CD1c-positive myeloid dendritic cell (primary cell): ENCODE measurements around the gene RAB27A.
"Not testable (repeated sequence)": the region's sequence is repeated elsewhere in the genome, so short reads cannot be mapped to it uniquely, and the experiment has no call there.

Source experiments
- DNase-seq: peaks from one replicate; pipeline ENCODE4 v3.0.0-alpha.2; 2016; ENCODE audit errors: extremely low spot score

The RAB27A gene

DNA sequence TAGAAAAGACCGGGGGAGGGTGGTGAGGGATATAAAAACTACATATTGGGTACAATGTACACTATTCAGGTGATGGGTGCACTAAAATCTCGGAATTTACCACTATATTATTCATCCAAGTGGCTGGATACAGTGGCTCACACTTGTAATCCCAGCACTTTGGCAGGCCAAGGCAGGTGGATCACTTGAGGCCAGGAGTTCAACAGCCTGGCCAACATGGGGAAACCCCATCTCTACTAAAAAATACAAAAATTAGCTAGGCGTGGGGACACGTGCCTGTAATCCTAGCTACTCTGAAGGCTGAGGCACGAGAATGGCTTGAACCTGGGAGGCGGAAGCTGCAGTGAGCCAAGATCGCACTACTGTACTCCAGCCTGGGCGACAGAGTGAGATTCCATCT is 37.4 kb downstream of the RAB27A start:
- not testable (repeated sequence) for DNase-seq

DNA sequence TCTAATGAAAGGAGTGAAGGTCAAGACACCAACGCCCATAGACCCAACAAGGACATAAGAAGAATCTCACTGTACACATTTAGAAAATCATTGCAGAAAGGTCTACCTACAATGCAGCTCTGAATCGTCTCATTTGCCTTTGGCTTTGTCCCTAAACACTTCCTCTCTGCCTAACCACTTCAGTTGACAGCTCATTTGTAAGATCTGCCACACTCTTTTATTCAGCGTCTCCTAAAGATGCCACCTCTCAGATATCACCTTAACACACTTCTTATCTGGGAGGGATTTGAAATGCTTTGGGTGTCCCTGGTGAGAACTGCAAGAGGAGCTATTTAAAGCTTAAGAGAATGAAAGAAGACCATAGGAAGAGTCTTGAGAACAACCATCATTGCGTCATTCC is 38.7 kb downstream of the RAB27A start:
- DNase-seq, result peak; percentile 10

DNA sequence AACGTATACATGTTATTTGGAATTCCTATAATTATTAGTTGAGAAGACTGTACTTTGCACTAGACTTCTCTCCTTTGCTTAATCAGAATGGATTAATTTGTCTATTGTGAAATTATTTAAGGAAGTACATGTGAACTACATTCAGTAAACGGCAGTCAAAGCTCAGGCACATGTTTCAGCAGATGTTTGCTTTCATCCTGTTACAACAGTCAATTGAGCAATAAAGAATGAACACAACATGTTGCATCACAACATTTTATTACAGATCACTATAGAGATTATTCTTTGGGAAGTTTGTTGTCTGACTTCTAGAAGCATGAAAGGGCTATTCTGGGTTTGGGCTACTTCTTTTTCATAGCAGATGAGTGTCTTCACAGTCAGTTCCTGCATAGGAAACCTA is 39.2 kb downstream of the RAB27A start:
- DNase-seq, result peak; percentile 81

DNA sequence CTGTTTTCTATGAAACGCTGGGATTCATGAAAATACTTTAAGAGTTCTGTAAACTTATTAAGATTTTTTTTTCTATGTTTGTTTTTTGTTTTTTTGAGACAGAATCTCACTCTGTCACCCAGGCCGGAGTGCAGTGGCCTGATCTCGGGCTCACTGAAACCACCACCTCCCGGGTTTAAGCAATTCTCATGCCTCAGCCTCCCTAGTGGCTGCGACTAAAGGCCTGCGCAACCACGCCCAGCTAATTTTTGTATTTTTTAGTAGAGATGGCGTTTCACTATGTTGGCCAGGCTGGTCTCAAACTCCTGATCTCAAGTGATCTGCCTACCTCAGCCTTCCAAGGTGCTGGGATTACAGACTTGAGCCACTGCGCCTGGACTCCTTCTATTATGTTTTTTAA is 39.7 kb downstream of the RAB27A start:
- not testable (repeated sequence) for DNase-seq

DNA sequence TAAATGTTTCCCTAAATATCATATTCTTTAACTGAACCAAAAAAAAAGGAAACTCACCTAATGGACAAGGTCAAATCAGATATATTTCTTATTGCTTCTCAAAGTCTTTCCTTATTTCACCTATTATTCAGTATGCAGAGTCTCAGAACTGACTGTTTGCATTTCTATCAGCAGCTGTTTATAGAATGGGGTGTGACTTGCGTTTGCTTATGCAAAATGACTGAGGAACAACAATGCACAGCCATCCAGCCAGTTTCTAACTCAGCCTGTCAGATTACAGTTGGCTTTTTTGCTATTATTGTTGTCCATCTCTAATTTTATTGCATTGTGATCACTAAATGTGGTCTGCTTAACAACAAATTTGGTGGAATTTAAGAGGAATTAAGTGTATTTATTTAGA is 40.7 kb downstream of the RAB27A start:
- no peak for DNase-seq

DNA sequence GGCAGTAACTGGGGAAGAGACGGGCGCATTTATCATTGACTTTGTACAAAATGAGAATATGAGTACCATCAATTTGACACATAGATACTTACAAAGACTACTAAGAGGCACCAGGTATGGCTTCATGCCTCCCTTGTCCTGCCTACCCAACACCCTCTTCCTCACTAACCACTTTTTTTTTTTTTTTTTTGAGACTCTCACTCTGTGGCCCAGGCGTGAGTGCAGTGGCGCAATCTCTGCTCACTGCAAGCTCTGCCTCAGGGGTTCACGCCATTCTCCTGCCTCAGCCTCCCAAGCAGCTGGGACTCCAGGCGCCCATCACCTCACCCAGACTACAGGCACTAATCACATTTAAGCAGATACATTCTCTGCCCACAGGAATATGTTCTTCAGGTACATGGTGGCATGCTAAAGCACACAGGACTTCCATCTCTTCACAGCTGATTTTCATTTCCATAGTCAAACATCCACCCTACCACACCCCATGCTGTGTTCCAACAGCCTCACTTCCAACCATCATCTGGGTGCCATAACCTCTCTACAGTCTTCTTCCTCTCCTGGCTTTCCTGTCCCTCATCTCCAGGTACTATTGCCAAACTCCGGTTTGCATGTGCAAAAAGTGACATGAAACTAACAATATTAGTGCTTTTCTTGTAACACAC is 41.7 kb downstream of the RAB27A start:
- peak; percentile 10 for DNase-seq

DNA sequence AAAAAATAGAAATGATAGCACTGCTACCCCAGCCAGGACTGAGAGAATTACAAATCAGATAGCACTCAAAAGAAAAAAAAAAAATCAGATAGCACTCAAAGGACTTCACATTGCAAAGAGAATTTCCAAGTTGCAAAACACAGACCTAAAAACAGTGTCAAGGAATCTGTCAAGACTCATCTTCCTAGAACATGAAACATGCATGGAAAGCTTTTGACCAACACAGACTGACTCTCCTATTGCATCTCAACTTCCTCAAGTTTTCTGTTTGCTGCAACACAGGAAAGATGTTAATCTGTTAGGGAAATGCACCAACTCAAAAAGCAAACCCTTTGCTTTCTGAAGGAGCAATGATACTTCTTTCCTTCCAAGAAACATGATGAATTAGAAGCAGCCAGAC is 42.3 kb downstream of the RAB27A start:
- peak; percentile 38 for DNase-seq

DNA sequence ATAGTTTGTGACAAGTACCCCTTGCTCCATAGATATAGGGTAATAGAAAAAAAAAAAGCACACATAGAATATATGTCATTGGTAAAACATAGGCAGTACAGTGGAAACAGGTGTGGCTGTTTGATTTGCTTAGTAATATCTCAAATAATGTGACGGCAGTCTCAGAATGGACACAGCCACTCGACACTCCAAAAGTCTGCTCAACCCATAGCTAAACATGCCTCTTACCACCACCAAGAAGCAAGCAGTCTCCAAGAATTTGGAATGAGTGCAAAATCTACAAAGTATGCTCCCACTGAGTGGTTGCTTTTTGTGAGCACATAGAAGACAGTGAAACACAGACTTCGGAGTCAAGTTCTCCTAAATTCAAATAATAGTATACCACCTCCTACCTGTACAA is 43.0 kb downstream of the RAB27A start:
- no peak for DNase-seq

DNA sequence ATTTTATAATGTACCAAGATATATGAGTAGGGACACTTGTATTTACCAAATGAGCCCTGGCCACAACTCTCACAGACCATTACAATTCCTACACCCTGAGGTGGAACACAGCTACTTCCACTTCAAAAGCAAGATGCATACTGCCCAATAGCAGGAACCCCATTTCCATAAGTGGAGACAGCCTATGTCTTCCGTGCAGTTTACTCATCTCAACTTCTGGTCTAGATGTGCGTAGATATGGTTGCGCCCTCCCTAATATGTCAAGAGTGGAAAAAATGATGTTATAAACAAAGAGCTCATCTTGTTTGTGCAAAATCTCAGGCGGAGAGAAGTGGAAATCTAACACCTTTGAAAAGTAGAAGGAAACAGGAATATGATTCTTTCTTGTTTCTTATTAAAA is 44.6 kb downstream of the RAB27A start:
- no peak for DNase-seq

DNA sequence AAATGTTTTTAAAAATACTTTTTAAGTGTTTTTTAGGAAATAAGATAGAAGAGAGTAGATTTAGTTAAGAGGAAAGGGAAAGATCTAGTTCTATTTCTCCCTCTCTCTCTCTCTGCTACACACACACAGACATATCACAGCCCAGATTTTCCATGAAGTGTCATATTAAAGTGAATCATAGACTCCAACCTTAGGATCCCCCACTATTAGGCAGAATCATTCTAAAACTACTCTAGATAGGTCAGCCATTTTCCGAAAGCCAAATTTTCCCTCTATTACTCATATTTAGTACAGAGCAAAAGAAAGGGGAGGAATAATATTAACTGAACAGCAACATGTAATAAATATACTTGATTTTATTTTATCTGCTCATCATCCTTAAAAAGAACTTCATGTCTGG is 47.7 kb downstream of the RAB27A start:
- DNase-seq, result no peak

DNA sequence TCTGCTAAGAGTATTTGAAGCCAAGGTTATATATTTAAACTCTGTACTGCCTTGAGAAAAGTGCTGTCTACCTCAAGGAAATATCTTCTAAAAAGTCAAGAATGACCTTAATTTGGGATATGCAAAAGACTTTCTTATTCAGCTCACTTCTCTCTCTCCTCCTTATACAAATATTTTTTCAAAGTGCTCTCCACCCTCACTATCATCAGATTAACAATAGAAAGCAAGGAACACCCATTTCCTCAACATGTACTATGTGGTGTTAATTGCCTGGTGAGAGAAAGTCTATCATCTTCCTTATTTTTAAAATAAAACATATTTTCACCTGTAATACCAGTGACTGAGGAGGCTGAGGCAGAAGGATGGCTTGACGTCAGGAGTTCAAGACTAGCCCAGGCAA is 48.4 kb downstream of the RAB27A start:
- DNase-seq, result no peak

DNA sequence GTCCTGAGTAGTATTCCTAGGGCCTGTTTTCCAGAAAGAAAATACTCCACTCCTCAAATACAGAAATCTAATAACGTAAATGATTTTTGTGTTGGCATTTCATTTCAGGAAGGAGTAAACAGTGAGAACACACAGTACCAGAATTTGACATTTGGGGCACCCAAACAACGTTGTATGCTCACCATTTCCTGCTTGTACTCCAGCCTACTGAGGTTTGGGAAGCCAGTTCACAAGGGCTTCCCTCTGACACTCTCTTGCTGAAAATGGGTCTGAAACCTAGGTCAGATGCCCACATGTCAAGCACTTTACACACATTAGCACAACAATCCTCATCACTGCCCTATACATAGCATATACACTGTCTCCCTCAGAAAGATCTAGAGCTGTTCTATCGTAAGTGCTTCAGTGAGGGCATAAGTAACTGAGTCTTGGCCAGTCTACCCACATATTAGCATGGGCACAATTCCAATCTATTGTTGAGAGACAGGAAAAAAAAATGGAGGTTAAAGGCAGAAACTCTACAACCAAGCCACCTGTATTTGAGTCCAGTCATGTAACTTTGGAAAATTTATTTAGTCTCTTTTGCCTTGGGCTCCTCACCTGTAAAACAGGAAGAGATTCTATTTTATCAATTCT is 49.4 kb downstream of the RAB27A start:
- no peak for DNase-seq

DNA sequence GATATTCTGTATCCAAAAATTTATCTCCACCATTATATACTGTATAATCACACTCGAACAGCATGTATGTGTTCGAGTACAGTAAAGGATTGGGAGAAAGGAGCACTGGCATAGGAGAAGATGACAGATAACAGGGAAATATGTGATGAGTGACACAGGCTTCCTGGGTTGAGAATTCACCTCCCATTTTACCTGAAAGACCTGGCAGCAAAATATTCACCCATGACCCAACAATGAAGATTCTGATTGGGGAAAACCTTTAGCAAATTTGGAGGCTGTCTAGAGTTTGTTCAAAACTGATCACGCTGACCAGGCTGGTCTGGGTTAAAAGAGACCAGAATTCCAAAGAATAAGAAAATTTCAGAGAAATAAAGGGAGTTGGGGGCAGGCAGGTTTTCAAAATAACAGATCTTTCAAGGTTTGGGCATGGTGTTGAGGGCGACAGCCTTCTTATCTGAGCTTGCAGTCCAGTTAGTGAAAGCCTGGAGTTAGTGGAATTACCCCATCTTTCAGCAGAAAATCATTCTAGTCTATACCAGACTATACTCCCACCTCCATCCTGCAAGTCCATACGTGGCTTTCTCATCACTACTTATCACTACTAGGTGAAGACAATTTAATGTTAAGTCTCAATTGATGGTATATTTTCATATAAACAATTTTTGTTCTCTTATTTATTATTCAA is 50.0 kb downstream of the RAB27A start:
- no peak for DNase-seq

DNA sequence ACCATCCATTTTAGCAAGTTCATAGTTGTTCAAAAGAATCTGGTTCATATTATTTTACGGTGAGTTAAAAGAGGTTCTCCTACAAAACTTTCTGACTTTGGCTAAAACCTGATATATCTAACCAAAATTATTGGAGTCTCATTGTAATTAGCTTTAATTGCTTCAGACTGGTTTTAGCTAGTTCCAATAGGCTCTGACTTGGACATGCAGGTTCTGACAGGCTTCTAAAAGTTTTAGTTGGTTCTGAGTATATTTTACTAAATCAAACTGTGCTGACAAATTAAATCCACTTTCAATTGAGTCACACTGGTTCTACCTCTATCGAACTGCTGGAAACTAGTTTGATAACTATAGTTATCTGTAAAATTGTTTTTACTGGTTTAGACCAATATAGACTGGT is 50.7 kb downstream of the RAB27A start:
- DNase-seq, result no peak

DNA sequence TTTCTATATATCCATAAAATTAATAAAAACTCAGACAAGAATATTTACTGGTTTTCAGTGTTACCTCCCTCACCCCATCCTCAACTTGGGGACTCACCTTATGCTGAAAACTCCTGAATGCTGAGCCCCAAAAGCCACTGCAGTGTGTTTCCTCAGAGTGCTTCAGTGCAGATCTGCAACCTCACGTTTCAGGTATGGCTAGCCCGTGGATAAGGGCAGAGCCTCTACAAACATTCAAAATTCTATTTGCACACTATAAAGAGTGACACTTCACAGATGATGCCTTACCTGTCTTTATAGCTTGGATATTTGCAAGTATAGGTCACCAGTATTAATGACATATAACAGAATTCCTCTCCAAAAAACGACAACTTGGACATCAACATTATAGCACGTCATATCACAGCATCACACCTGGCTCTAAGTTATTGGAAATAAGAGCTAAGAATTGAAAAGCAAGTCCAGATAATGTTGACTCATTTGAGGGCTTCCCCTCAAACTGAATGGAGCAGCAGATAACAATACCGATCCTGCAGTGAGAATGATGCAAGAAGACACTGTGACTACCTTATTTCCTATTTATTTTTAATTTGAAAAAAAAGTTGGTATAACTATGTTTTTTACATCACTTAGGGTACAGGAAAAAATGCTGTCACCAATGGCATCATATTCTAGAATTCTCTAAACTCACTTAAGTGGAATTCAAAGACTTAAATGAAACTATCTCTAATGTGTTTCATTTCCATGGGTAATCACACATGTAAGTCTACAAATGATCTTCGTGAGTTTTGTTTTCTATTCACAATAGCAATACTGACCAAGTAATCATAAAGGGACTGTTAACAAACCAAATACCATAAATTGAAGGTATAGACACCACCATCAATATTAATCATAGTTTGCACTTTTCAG is 52.1 kb downstream of the RAB27A start:
- no peak for DNase-seq

DNA sequence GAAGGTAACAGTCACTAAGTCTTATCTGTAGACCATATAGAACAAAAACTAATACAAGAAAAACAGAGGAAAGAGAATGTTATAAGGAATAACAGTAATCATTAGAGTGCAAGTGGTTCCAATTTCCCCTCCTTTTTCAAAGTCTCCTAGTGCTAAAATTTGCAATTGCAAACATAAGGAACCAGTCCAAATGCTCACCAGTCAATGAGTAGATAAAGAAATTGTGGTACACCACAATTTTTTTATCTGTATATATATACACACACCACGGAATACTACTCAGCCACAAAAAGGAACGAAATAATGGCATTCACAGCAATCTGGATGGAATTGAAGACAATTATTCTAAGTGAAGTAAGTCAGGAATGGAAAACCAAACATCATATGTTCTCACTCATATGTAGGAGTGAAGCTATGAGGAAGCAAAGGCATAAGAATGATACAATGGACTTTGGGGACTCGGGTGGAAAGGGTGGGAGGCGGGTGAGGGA is 54.0 kb downstream of the RAB27A start:
- no peak for DNase-seq

DNA sequence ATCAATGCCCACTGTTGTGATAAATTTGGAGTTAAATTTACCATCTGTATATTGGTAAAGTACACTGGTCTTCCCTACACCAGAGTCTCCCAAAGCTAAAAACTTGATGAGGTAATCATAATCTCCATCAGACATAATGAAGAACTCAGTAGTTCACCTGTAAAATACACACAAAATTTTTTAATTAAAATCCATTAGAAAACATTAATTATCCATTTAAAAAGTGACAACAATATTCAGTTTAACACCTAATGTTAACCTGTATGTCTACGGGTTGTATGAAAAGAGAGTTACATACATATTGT is 54.9 kb downstream of the RAB27A start:
- no peak for DNase-seq

DNA sequence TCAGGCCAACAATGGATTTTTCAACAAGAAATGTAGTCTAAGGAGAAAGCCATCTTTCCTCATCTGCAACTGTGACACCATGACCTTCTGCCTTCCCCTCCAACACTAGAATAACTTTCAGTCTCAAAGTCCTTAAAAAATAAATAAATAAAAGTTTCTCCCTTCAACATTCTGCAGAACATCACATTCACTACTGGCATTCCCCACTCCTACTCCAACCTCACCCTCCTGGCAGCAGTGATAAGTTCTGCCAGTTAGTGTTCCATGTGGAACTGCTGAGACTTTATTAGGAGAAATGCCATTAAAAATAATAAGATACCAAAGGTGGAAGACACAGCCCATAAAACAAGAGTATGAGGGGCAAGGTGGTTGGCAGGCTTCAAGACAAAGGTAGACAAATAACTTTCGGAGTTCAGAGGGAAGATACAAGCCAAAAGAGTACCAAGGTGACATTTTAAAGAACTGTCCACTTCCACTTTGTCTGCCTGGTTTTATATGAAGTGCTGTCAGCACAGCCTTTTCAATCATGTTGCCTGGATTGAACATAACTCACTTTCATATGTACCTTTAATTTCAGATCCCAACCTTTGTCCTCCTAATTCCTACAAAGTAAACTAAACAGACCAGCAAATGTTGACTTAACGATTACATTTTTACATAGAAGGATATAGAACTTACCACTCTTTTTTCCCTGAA is 55.4 kb downstream of the RAB27A start:
- no peak for DNase-seq

DNA sequence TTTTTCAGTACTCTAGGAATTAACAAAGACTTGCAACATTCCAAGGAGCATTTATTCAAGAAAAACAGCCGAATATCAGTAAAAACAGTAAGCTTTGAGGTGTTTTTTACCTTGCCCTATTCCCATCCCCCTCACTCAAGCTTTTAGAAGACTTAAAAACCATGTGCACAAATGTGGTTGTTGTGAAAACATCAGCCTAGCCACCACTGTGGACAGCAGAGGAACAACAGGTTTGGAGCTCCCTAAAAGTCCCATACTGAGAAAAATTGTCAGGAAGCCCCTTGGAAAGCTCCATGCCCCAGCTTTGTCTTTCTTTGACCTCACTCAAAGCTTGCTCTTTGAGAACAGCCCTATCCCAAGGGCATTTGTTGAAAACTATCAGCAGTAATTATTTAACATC is 58.2 kb downstream of the RAB27A start:
- DNase-seq, result no peak

DNA sequence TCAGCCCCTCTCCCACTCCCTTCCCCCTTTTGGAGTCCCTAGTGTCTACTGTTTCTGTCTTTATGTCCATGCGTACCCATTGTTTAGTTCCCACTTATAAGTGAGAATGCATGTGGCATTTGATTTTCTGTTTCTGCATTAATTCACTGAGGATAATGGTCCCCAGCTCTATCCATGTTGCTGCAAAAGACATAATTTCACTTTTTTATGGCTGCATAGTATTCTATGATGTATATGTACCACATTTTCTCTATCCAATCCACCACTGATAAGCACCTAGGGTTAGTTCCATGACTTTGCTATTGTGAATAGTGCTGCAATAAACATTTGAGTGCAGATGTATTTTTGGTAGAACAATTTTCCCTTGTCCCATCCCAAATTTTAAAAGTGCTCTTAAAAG is 58.7 kb downstream of the RAB27A start:
- no peak for DNase-seq

DNA sequence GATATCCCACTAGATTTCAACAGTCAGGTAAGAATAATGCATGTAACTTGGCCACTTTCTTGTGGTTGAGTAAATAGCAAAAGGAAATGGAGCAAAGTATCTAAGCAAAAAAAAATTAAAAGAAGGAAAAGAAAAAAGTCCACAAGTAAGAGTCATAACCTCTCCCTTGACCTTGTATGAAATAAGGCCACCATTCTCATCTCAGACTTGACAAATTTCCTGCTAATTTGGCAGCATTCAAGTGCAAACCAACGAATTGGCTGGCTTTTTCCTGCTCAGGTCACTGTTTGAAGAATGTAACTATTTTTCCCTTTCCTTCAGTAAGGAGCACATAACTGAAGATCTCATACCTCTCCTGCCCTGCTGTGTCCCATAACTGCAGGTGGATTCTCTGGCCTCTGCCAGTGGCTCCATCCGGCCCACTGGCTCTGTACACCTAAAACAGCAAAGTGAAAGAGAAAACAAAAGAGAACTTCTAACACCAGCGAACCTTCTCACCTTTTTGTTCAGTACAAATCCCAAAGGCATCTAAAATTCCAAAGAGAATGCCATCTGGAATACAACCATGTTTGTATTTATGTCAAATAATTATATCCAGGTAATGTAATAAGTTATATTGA is 59.5 kb downstream of the RAB27A start:
- no peak for DNase-seq
